Activated B cell treated with CpG ODN at 0.5 μM for 24 hours (primary cell): ENCODE data around the gene NBAS. TPM values are rescaled to one million over a fixed set of nuclear protein-coding genes. Genes with fewer than 3 reads are reported as not detected.

Experiments
- ATAC-seq: fragments of 200-7000 bp; cut with Tn5 transposase; one replicate; pipeline ENCODE4 v1.10.0; 2021; ENCODE audit warnings: low read depth, mild to moderate bottlenecking, moderate library complexity
- CTCF ChIA-PET: fragments of 350-600 bp; sonication (Branson Sonifier 250); formaldehyde crosslinking; loops from one replicate; lab custom pipeline; 2021; ENCODE audit warnings: antibody characterized with exemption; lab: Charles Lee
- POLR2A ChIA-PET: fragments of 350-600 bp; sonication (Branson Sonifier 250); formaldehyde crosslinking; loops from one replicate; lab custom pipeline; 2021; ENCODE audit warnings: antibody characterized with exemption; lab: Charles Lee
- DNase-seq: peaks from one replicate; pipeline ENCODE4 v3.0.0; 2022
- H3K27ac Mint-ChIP-seq: one replicate; pipeline ENCODE4 v1.8.0; 2020; ENCODE audit warnings: mixed read lengths
- H3K27me3 Mint-ChIP-seq: one replicate; pipeline ENCODE4 v1.8.0; 2021; ENCODE audit warnings: mixed read lengths
- H3K36me3 Mint-ChIP-seq: one replicate; pipeline ENCODE4 v1.8.0; 2021; ENCODE audit warnings: low read depth, mixed read lengths
- H3K4me1 Mint-ChIP-seq: one replicate; pipeline ENCODE4 v1.8.0; 2021; ENCODE audit warnings: mixed read lengths
- H3K4me3 Mint-ChIP-seq: one replicate; pipeline ENCODE4 v1.8.0; 2020; ENCODE audit warnings: mild to moderate bottlenecking, mixed read lengths
- H3K9me3 Mint-ChIP-seq: one replicate; pipeline ENCODE4 v1.8.0; 2020; ENCODE audit warnings: mixed read lengths
- intact Hi-C: fragments of 100-400 bp; cut with micrococcal nuclease; formaldehyde crosslinking; loops from one replicate; pipeline ENCODE4 v1.15.1; 2024
- total RNA-seq: library from RNA; stranded (reverse); gene quantifications from 2 replicates; pipeline ENCODE4 v1.2.3, GENCODE V29; 2022
- TF ChIP-seq, protein P1 (sequence below): fragments of 200-600 bp; IDR thresholded peaks from one replicate; pipeline ENCODE4 v1.8.0; 2022; ENCODE audit warnings: antibody characterized with exemption, mild to moderate bottlenecking

The NBAS gene
- total RNA-seq, 1 donor from 2014 or later: 40.1 TPM

GRCh38 chr2:15577071-15577735 lies 16.1 kb upstream of the NBAS start:
- ChIA-PET CTCF (interaction anchor here (0.5 to 4.1 kb wide), 9 partner anchors 8 to 61 kb away, joined by 3 to 29 read pairs (median 4); partner anchors contain the start of genes DDX1 and NBAS), POLR2A (interaction anchor here (1.2 kb wide), 1 partner anchor 14 kb away, joined by 5 read pairs; the partner anchor contains the start of gene DDX1)
- peaks cover 3% of the 10 kb centered on the region for H3K4me1 Mint-ChIP-seq
- H3K9me3 Mint-ChIP-seq: no peaks in the 10 kb centered on the region
- no peaks in the 10 kb centered on the region for H3K36me3 Mint-ChIP-seq
- H3K27me3 Mint-ChIP-seq: peaks cover 3% of the 10 kb centered on the region
- intact Hi-C loops: loop anchor here (5.0 kb wide), 1 partner anchor 935 kb away; no protein-coding TSS in a partner anchor
- no peak overlapping the region for H3K27ac Mint-ChIP-seq
- TF ChIP-seq, protein P1, sequence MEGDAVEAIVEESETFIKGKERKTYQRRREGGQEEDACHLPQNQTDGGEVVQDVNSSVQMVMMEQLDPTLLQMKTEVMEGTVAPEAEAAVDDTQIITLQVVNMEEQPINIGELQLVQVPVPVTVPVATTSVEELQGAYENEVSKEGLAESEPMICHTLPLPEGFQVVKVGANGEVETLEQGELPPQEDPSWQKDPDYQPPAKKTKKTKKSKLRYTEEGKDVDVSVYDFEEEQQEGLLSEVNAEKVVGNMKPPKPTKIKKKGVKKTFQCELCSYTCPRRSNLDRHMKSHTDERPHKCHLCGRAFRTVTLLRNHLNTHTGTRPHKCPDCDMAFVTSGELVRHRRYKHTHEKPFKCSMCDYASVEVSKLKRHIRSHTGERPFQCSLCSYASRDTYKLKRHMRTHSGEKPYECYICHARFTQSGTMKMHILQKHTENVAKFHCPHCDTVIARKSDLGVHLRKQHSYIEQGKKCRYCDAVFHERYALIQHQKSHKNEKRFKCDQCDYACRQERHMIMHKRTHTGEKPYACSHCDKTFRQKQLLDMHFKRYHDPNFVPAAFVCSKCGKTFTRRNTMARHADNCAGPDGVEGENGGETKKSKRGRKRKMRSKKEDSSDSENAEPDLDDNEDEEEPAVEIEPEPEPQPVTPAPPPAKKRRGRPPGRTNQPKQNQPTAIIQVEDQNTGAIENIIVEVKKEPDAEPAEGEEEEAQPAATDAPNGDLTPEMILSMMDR: no peak
- H3K4me3 Mint-ChIP-seq: no peak overlapping the region
- DNase-seq: peak; percentile 54
- ATAC-seq: peak; percentile 98

GRCh38 chr2:15571729-15572128 lies 10.6 kb upstream of the NBAS start:
- TF ChIP-seq, protein P1: no peak
- H3K4me3 Mint-ChIP-seq: no peak overlapping the region
- H3K4me1 Mint-ChIP-seq: no peaks in the 10 kb centered on the region
- H3K9me3 Mint-ChIP-seq: no peaks in the 10 kb centered on the region
- ChIA-PET POLR2A (no interaction called here), CTCF (no interaction called here)
- intact Hi-C loops: no loop called here
- no peak for ATAC-seq
- no peaks in the 10 kb centered on the region for H3K36me3 Mint-ChIP-seq
- no peak for DNase-seq
- H3K27me3 Mint-ChIP-seq: peaks cover 5% of the 10 kb centered on the region
- no peak overlapping the region for H3K27ac Mint-ChIP-seq

DNA sequence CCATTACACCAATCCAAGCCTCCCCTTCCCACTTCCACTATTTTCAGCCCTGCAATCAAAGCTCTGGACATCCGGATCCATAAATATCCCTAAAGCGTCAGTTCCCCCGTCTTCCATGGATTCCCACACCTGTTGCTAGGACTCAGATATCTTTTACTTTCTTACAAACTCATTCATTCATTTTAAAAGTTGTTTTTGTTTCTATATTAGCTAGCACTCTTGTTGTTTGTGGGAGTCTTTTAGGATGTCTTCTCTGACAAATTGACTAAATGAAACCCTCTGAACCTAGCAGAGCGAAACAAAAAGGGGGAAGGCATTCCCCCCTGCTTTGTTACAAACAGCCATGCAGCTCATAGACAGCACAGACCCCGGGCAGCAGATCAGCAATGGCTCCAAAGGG lies 9.0 kb upstream of the NBAS start:
- intact Hi-C loops: no loop called here
- H3K27ac Mint-ChIP-seq: no peak overlapping the region
- H3K4me1 Mint-ChIP-seq: no peaks in the 10 kb centered on the region
- H3K27me3 Mint-ChIP-seq: peaks cover 5% of the 10 kb centered on the region
- ChIA-PET CTCF (no interaction called here), POLR2A (no interaction called here)
- DNase-seq: no peak
- no peaks in the 10 kb centered on the region for H3K9me3 Mint-ChIP-seq
- no peaks in the 10 kb centered on the region for H3K36me3 Mint-ChIP-seq
- TF ChIP-seq, protein P1: no peak
- no peak for ATAC-seq
- H3K4me3 Mint-ChIP-seq: no peak overlapping the region

DNA sequence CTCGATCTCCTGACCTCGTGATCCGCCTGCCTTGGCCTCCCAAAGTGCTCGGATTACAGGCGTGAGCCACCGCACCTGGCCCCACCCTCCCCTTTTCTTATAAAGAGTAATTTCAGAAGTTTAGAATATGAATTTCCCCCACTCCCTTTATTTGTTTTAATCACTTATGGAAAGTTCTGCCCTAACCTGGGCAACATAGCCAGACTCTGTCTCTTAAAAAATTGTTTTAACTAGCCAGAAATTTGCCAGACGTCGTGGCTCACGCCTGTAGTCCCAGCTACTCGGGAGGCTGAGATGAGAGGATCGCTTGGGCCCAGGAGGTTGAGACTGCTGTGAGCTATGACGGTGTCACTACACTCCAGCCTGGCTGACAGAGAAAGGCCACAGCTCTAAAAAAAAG lies 7.7 kb upstream of the NBAS start:
- ATAC-seq (no peak), DNase-seq (no peak)
- intact Hi-C loops: no loop called here
- TF ChIP-seq, protein P1: no peak
- no peaks in the 10 kb centered on the region for H3K9me3 Mint-ChIP-seq
- ChIA-PET POLR2A (no interaction called here), CTCF (no interaction called here)
- H3K27me3 Mint-ChIP-seq: peaks cover 8% of the 10 kb centered on the region
- H3K27ac Mint-ChIP-seq: no peak overlapping the region
- H3K4me3 Mint-ChIP-seq: no peak overlapping the region
- no peaks in the 10 kb centered on the region for H3K4me1 Mint-ChIP-seq
- no peaks in the 10 kb centered on the region for H3K36me3 Mint-ChIP-seq

- H3K27ac Mint-ChIP-seq: no peak overlapping the region
- peaks cover 2% of the 10 kb centered on the region for H3K4me1 Mint-ChIP-seq
- TF ChIP-seq, protein P1: no peak
- H3K36me3 Mint-ChIP-seq: no peaks in the 10 kb centered on the region
- CTCF ChIA-PET: interaction anchor here (0.8 kb wide), 1 partner anchor 10 kb away, joined by 4 read pairs; no protein-coding TSS in a partner anchor
- H3K4me3 Mint-ChIP-seq: no peak overlapping the region
- ATAC-seq (no peak), DNase-seq (no peak)
- peaks cover 8% of the 10 kb centered on the region for H3K27me3 Mint-ChIP-seq
- H3K9me3 Mint-ChIP-seq: no peaks in the 10 kb centered on the region
- intact Hi-C loops: no loop called here
- POLR2A ChIA-PET: no interaction called here
Measured at GRCh38 chr2:15566912-15567311, 5.8 kb upstream of the NBAS start.
